Right lobe of liver (tissue), 6 donors: ENCODE measurements around the gene KLRC4. TPM values are rescaled to one million over a fixed set of nuclear protein-coding genes. Genes with fewer than 3 reads are reported as not detected.
"Not testable (repeated sequence)": the region's sequence is repeated elsewhere in the genome, so short reads cannot be mapped to it uniquely, and the experiment has no call there.

Experiments
- ATAC-seq, 4 donors: fragments of 200-7000 bp; cut with Tn5 transposase; one replicate each; pipeline ENCODE4 v1.9.1; 2020; ENCODE audit warnings: mild to moderate bottlenecking in 4 of 4, moderate library complexity in 4 of 4
- DNase-seq, 3 donors: peaks; one replicate each; pipeline ENCODE4 v3.0.0-alpha.2; 2020
- H3K27ac ChIP-seq, 3 donors: fragments of 200-600 bp; one replicate each; pipeline ENCODE4 v1.8.0; 2022
- H3K27me3 ChIP-seq, 2 donors: fragments of 200-600 bp; one replicate each; pipeline ENCODE4 v1.8.0; 2022
- H3K36me3 ChIP-seq, 4 donors: fragments of 200-600 bp; sonication (generic) in 1 of 4; one replicate each; pipeline versions ENCODE4 v1.5.1 to v1.8.0; 2017 to 2022; ENCODE audit warnings: control low read depth in 1 of 4
- H3K4me1 ChIP-seq, 4 donors: fragments of 200-600 bp; sonication (generic) in 1 of 4; one replicate each; pipeline versions ENCODE4 v1.5.1 to v1.8.0; 2017 to 2022; ENCODE audit warnings: control low read depth in 1 of 4
- H3K4me3 ChIP-seq, 3 donors: fragments of 200-600 bp; one replicate each; pipeline ENCODE4 v1.8.0; 2022
- H3K9me3 ChIP-seq, 4 donors: fragments of 200-600 bp; sonication (generic) in 1 of 4; one replicate each; pipeline versions ENCODE4 v1.5.1 to v1.8.0; 2017 to 2022; ENCODE audit warnings: control low read depth in 1 of 4
- POLR2A ChIP-seq: fragments of 450-650 bp; IDR thresholded peaks from one replicate; pipeline ENCODE4 v1.6.1; 2017; ENCODE audit warnings: antibody characterized with exemption, mild to moderate bottlenecking
- WGBS: methylation state at CpG from one replicate; pipeline ENCODE4 v1.1.6; 2018; ENCODE audit warnings: low coverage, low lambda C conversion rate; ENCODE audit not compliant: insufficient coverage; ENCODE audit errors: missing lambda C conversion rate; 5-methylcytosine and 5-hydroxymethylcytosine counted together
- intact Hi-C, 2 donors: fragments of 100-400 bp; cut with DNase I; formaldehyde crosslinking; loops; one replicate each; pipeline versions ENCODE4 v1.11.2 to v1.14.1; 2022
- total RNA-seq, 6 experiments: library from RNA; depleted of rRNA in 2 of 6; stranded (reverse); fragments of >200 nt in 2 of 6; fragmentation: NEBNext Ultra II Directional in 3 of 6; extraction: Animal tissue kit (Norgen Biotek cat#: 25700) in 3 of 6; gene quantifications; one replicate each; pipeline versions ENCODE4 v1.1.0 to v1.2.4, GENCODE V29; 2016 to 2023
- TF ChIP-seq, protein P1 (sequence below), 4 donors: fragments of 200-600 bp in 3 of 4; fragments of 450-650 bp in 1 of 4; IDR thresholded peaks; one replicate each; pipeline versions ENCODE4 v1.5.1 to v1.8.0; 2016 to 2022; ENCODE audit warnings: antibody characterized with exemption in 4 of 4, mild to moderate bottlenecking in 2 of 4
- donor health status: DM: no; HTN: yes; CAD: no.
- donor health status: DM: no; HTN: no; CAD: no.
- donor health status: DM: no; HTN: no; CAD: no.
- donor health status: DM: no; HTN: yes; CAD: no.
- donor health status: DM: no; HTN: yes; CAD: no.

The KLRC4 gene
- total RNA-seq, 6 experiments from 2014 or later: 0.39 TPM; not detected in 5

DNA sequence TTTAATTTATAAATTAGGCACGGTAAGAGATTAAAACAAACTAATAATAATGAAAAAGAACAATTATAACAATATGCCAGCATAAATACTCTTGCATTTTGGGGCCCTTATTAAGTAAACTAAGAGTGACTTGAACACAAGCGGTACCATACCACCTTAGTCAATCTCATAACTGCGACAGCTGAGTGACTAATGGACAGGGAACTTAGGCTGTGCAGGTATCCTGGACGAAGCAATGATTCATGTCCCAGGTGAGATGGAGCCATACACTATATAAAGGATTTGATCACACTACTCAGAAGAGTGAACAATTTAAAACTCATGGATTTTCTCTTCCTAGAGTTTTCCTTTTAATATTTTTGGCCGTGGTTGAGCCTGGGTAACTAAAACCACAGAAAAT, 4.3 kb downstream of the KLRC4 start:
- H3K27ac ChIP-seq: no peak overlapping the region
- intact Hi-C loops: no loop called here
- H3K36me3 ChIP-seq: no peaks in the 10 kb centered on the region
- DNase-seq (no peak), ATAC-seq (no peak)
- 82% methylated on average over 5 of the region's 5 CpGs for WGBS
- H3K4me3 ChIP-seq: no peak overlapping the region
- H3K27me3 ChIP-seq: no peaks in the 10 kb centered on the region
- no peaks in the 10 kb centered on the region for H3K4me1 ChIP-seq
- no peaks in the 10 kb centered on the region for H3K9me3 ChIP-seq
- no peak for TF ChIP-seq POLR2A
- TF ChIP-seq, protein P1, sequence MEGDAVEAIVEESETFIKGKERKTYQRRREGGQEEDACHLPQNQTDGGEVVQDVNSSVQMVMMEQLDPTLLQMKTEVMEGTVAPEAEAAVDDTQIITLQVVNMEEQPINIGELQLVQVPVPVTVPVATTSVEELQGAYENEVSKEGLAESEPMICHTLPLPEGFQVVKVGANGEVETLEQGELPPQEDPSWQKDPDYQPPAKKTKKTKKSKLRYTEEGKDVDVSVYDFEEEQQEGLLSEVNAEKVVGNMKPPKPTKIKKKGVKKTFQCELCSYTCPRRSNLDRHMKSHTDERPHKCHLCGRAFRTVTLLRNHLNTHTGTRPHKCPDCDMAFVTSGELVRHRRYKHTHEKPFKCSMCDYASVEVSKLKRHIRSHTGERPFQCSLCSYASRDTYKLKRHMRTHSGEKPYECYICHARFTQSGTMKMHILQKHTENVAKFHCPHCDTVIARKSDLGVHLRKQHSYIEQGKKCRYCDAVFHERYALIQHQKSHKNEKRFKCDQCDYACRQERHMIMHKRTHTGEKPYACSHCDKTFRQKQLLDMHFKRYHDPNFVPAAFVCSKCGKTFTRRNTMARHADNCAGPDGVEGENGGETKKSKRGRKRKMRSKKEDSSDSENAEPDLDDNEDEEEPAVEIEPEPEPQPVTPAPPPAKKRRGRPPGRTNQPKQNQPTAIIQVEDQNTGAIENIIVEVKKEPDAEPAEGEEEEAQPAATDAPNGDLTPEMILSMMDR (IDR thresholded peaks at IDR 0.05): no peak

DNA sequence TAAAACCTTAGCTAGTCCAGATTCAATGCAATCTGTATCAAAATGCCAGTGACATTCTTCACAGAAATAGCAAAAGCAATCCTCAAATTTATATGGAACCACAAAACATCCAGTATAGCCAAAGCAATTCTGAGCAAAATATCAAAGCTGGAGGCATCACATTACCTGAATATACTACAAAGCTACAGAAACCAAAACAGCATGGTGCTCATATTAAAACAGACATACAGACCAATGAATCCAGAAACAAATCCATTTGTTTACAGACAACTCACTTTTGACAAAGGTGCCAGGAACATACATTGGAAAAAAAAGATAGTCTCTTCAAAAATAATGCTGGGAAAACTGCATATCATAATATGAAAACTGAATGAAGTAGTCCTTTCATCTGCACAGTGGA, 4.8 kb downstream of the KLRC4 start:
- TF ChIP-seq, protein P1 (IDR thresholded peaks at IDR 0.05): no peak
- TF ChIP-seq POLR2A: no peak
- Histone ChIP-seq H3K27ac (no peak overlapping the region), H3K4me1 (no peaks in the 10 kb centered on the region), H3K4me3 (no peak overlapping the region), H3K9me3 (no peaks in the 10 kb centered on the region), H3K36me3 (no peaks in the 10 kb centered on the region), H3K27me3 (no peaks in the 10 kb centered on the region)
- no peak for DNase-seq
- no peak for ATAC-seq
- intact Hi-C loops: no loop called here

DNA sequence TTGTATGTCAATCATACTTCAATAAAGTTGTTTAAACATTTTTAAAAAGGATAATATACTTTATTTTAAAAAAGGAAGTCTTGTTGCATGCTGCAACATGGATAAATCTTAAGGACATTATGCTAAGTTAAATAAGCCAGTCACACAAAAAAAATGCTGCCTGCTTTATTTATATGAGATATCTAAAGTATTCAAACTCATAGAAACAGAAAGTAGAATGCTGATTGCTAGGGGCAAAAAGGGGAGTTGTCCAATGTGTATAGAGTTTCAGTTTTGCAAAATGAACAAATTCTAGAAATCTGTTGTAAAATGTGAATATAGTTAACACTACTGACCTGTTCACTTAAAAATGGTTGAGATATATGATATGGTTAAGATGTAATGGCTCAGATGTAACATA, 8.7 kb downstream of the KLRC4 start:
- no peak overlapping the region for H3K27ac ChIP-seq
- H3K9me3 ChIP-seq: no peaks in the 10 kb centered on the region
- DNase-seq (no peak), ATAC-seq (no peak)
- intact Hi-C loops: no loop called here
- H3K4me3 ChIP-seq: no peak overlapping the region
- H3K4me1 ChIP-seq: no peaks in the 10 kb centered on the region
- TF ChIP-seq, protein P1 (IDR thresholded peaks at IDR 0.05): no peak
- no peak for TF ChIP-seq POLR2A
- H3K27me3 ChIP-seq: no peaks in the 10 kb centered on the region
- no peaks in the 10 kb centered on the region for H3K36me3 ChIP-seq

DNA sequence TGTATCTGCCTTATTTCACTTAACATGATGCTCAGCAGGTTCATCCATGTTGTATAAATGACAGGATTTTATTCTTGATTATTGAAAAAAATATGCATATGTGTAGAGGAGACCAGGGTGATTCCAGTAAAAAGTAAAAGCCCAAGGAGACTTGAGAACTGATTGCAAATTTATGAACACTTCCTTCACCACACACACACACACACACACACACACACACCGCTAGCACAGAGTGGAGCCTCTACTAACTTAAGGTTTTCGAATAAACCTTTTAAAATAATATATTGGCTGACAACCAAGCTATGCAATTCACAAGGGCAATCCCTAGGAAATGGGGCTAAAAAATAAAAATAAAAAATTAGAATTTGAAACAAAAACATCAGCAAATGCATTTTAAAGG, 11.4 kb downstream of the KLRC4 start:
- TF ChIP-seq POLR2A: no peak
- TF ChIP-seq, protein P1 (IDR thresholded peaks at IDR 0.05): no peak
- Histone ChIP-seq H3K4me1 (no peaks in the 10 kb centered on the region), H3K4me3 (no peak overlapping the region), H3K27ac (no peak overlapping the region), H3K27me3 (no peaks in the 10 kb centered on the region), H3K9me3 (no peaks in the 10 kb centered on the region), H3K36me3 (no peaks in the 10 kb centered on the region)
- intact Hi-C loops: no loop called here
- DNase-seq: no peak
- no peak for ATAC-seq
- 83% methylated on average over 2 of the region's 2 CpGs for WGBS

DNA sequence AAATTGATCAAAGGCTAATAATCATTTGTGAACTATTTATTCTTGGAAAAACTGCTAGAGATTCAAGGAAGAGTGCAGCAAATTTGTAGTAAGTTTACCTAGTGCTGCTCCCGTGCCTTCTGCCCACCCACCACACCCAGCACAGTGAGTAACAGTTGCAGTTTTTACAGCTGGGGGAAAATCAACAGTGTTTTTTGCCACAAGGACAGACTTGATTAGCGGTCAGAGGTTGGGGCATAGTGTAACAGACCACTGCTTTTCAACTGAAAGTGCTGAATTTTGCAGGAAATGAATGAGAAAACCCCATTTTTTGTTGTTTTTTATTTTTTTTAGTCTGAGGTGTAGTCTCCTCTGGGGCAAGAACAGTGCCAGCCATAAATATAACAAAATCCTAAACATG, 12.3 kb downstream of the KLRC4 start:
- H3K4me1 ChIP-seq: no peaks in the 10 kb centered on the region
- no peak overlapping the region for H3K27ac ChIP-seq
- no peak for TF ChIP-seq POLR2A
- TF ChIP-seq, protein P1 (IDR thresholded peaks at IDR 0.05): no peak
- H3K36me3 ChIP-seq: no peaks in the 10 kb centered on the region
- DNase-seq (no peak), ATAC-seq (no peak)
- no peak overlapping the region for H3K4me3 ChIP-seq
- H3K9me3 ChIP-seq: no peaks in the 10 kb centered on the region
- intact Hi-C loops: no loop called here
- no peaks in the 10 kb centered on the region for H3K27me3 ChIP-seq
- WGBS: 58% methylated on average over 2 of the region's 2 CpGs

DNA sequence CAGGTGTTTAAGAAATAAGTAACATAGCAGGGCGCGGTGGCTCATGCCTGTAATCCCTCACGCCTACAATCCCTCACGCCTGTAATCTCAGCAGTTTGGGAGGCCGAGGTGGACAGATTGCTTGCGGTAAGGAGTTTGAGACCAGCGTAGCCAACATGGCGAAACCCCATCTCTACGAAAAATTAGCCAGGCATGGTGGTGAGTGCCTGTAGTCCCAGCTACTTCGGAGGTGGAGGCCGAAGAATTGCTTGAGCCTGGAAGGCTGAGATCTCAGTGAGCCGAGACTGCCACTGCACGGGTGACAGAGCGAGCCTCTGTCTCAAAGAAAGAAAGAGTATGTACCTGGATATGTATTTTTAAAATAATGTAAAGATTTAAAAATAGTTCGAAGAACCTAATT, 13.4 kb downstream of the KLRC4 start:
- H3K36me3 ChIP-seq, ATAC-seq, H3K27me3 ChIP-seq, DNase-seq, H3K9me3 ChIP-seq, H3K4me3 ChIP-seq, H3K4me1 ChIP-seq, H3K27ac ChIP-seq, intact Hi-C loops: not testable (repeated sequence)
- 85% methylated on average over 15 of the region's 15 CpGs for WGBS
